Ramos (cell line): ENCODE results near the gene RXFP3.

ENCODE experiments used
- in situ Hi-C: fragments of 300-500 bp; cut with MboI; formaldehyde crosslinking; loops from one replicate; pipeline ENCODE4 v1.14.3; 2022; ENCODE audit warnings: low sequenced_read_pairs; ENCODE audit not compliant: unreplicated experiment

The RXFP3 gene

DNA sequence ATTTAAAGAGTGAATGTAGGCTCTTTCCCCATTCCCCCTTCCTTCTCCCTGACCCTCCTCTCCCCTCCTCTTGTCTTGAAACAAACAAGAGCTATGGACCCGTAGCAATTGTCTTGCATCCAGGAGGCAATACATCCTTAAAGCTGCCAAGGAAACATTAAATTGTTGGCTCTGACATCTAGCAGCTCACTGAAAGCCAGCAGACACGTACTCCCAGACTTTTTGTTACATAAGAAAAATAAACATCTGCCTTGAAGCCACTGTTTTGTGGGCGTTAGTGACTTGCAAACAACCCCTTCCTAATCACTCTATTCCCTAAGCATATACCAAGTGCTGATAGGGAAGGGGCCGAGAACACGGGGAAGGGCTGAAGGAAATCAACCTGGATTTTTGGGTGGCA is 39.7 kb downstream of the RXFP3 start:
- in situ Hi-C loops = no loop called here

DNA sequence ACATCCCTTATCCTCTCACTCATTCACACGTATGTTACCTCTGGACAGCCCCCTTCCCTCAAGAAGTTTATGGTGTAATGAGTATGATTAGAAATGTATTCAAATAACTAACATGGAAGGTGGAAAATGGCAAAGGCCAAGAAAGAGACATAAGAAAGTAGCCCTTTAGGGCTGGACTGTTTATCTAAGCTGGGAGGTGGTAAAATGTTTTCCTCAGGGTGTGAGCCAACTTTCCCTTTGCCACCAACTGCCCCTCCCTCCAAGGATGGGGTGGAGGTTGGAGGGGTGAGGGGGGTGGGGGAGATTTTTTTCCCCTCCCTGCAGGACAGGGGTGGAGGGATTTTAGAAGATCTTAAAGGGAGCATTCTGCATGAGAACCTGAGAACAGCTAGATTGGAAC is 40.1 kb downstream of the RXFP3 start:
- in situ Hi-C loops = no loop called here

DNA sequence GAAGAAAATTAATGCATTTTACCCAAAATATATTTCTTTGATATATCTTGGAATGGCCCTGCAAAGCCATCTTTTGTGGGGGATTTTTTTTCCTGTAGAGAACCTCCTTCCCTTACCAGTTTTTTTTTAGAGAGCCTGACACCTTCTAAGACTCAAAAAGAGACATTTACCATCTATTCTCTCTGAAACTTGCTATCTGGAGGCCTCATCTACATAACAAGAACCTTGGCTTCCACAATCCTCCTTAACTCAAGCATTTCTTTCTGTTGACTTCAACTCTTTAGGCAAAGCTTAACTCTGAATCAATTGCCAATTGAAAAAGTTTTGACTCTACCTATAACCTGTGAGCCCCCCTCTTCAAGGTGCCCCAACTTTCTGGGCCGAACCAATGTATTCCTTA is 42.1 kb downstream of the RXFP3 start:
- in situ Hi-C loops = no loop called here

DNA sequence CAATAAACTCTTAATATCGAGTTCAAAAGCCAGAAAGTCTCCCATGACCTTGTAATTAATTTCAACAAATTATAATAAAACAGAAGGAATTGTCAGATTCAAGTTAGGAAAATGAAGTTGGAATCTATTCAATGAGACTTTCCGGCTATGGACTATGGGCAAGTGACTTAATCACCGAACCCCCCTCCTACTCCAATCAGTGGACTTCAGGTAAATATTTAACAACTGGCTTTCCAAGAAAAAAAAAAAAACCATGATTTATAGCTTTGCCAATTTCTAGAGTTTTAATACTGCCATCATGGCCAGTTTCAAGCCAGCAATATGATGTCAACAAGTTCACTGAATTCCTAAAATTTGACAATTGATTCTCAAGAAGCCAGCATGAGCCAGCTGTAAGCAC is 43.8 kb downstream of the RXFP3 start:
- in situ Hi-C loops = no loop called here

DNA sequence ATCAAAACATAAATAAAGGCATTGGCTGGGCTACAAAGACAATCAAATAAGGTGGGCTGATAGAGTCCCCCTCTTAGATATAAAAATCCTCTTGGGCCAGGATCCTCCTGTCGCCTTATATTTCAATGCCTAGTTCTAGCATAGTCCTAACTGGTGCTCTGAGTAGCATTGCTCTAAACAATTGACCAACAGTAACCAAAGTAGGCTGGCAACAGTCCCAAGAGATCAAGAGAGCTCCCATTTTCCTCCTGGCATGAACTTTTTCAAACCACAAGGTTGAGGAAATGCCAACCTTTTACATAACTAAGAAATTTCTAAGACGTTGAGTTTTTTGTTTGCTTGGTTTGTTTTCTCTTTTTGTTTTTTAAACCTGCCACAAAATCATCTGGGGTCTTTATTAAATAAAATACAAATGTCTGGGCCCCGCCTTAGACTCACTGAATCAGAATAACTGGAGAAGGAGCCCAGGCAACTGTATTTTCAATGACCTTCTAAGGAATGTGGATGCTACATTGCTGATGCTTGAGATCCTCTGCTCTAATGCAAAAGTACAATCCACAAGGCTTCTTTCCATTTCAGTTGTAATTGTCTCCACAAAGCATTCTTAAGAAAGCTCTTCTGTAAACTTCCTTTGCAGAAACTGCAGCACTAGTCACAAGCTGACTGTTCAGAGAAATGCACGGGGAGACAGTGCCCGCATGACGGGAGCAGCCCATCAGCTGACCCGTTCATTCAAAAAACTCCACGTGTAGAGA is 45.4 kb downstream of the RXFP3 start:
- in situ Hi-C loops = no loop called here

DNA sequence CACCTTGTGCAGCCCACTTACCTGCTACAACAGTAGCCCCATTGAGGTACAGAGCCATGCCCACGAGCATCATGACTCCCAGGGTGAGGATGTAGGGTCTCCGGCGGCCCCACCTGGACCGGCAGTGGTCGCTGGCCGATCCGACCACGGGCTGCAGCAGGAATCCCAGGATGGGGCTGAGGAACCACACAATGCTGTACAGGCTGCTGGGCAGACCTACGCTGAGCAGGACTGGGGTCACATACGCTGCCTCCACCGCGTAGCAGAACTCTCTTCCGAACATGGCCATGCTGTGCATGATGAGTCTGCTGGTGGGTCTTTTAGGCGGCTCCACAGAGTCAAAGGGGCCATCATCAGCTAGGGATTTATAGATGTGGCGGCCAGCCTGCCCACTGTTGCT is 48.0 kb downstream of the RXFP3 start:
- in situ Hi-C loops = no loop called here

DNA sequence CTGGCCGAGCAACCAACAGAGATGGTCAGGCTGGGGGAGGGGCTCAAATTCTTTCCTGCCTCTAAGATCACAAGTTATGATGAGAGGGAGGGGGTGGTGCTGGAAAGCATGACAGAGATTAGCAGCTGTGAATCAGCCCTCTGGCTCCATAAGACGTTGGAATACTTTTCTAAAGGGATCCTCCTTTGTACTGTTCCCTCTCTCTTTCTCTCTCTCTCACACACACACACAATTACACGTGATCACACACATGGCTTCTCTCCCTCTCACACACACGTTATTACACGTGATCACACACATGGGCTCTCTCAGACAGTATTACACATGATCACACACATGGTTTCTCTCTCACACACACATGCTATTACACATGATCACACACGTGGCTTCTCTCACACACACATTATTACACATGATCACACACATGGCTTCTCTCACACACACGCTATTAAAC is 48.5 kb downstream of the RXFP3 start, which contains the start of gene SLC45A2:
TSS of gene SLC45A2 (minus strand) at position 23 of the 454 bp plus-strand sequence. CDS start 110 bp downstream, outside the sequence.
- in situ Hi-C loops = no loop called here

DNA sequence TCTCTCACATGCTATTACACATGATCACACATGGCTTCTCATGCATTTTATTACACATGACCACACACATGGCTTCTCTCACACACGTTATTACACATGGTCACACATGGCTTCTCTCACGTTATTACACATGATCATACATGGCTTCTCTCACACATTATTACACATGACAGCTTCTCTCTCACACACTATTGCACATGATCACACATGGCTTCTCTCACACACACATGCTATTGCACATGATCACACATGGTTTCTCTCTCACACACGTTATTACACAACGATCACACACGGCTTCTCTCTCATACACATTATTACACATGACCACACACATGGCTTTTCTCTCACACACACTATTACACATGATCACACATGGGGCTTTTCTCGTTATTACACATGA is 49.3 kb downstream of the RXFP3 start:
- in situ Hi-C loops = no loop called here
